ENCODE measurements around the gene SMPD1.

The SMPD1 gene

DNA sequence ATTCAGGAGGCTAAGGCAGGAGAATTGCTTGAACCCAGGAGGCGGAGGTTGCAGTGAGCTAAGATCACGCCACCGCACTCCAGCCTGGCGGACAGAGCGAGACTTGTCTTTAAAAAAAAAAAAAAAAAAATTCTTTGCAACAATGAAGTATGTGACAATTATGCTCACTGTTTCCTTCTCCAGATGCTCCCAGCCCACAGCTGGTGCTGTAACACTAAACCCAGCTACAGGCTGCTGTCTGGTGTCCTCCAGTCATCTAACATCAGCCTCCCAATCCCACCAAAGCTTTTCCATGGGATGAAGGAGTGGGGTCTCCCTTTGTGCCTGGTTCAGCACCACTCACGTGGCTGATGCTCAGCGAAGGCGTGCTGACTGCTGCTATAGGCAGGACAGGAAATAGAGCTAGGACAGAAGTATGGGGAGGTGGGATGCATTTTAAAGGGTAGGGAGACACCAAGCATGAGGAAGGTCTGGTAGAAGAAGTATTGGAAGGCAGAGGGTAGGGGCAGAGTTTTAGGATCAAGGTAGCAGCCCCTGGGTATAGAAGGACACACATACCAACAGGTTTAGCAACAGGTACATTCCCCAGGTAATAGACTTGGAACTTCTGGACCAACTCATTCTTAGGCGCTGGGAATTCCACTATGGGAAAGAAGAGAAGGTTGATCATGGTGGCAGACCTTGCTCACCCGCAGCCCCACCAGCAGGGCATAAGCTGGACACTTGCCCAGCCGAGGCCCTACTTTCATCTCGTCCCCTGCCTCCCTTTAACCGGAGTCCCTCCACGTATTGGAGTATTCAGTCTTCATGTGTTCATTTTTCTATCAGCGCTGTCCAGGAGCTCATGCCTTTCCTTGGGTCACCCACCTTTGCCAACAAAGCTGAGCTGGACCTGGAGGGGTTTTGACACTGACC lies 10.4 kb downstream of the SMPD1 start:
- ChIA-PET CTCF (interaction anchor here (1.0 to 2.6 kb wide), 6 partner anchors 10 to 48 kb away, joined by 3 to 14 read pairs (median 4); no protein-coding TSS in a partner anchor), POLR2A (interaction anchor here (1.0 kb wide), 1 partner anchor 11 kb away, joined by 3 read pairs; the partner anchor contains the start of gene SMPD1)
- no peak for DNase-seq (ENCODE audit: low read depth, low spot score)

DNA sequence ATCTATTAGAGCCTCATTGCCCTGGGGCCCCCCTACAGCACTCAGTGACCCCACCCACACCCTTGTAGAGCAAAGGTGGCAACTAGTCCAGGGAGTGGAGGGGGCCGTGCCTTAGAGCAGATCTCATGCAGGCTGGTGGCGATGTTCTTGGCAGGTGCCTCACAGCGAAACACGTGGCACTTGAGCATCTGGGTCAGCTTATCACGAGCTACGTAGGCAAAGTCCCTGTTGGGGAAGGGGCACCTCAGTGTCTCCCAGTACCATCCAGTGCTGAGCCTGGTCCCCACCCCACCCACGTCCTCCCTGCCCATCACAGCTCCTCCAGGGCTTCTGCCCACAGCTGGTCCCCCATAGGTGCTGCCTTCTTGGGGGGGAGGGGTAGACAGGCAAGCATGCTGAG lies 11.2 kb downstream of the SMPD1 start:
- no peak overlapping the region for H3K4me3 ChIP-seq (ENCODE audit: low read depth, low read length)
- TF ChIP-seq, protein P1, sequence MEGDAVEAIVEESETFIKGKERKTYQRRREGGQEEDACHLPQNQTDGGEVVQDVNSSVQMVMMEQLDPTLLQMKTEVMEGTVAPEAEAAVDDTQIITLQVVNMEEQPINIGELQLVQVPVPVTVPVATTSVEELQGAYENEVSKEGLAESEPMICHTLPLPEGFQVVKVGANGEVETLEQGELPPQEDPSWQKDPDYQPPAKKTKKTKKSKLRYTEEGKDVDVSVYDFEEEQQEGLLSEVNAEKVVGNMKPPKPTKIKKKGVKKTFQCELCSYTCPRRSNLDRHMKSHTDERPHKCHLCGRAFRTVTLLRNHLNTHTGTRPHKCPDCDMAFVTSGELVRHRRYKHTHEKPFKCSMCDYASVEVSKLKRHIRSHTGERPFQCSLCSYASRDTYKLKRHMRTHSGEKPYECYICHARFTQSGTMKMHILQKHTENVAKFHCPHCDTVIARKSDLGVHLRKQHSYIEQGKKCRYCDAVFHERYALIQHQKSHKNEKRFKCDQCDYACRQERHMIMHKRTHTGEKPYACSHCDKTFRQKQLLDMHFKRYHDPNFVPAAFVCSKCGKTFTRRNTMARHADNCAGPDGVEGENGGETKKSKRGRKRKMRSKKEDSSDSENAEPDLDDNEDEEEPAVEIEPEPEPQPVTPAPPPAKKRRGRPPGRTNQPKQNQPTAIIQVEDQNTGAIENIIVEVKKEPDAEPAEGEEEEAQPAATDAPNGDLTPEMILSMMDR (IDR thresholded peaks at IDR 0.05; ENCODE audit: insufficient read depth, low read length, missing control alignments) = no peak
- ChIA-PET POLR2A (interaction anchor here (1.0 to 1.1 kb wide), 2 partner anchors 11 to 80 kb away, joined by 3 read pairs; partner anchors contain the start of gene SMPD1), CTCF (interaction anchor here (1.0 to 2.4 kb wide), 4 partner anchors 10 to 48 kb away, joined by 3 to 9 read pairs (median 4); no protein-coding TSS in a partner anchor)
- DNase-seq (ENCODE audit: low read depth, low spot score) = no peak

More for the DNA sequence above, 10.4 kb downstream of the SMPD1 start:
- no peak overlapping the region for H3K4me3 ChIP-seq (ENCODE audit: low read depth, low read length)
- TF ChIP-seq, protein P1 (IDR thresholded peaks at IDR 0.05; ENCODE audit: insufficient read depth, low read length, missing control alignments) = no peak

DNA sequence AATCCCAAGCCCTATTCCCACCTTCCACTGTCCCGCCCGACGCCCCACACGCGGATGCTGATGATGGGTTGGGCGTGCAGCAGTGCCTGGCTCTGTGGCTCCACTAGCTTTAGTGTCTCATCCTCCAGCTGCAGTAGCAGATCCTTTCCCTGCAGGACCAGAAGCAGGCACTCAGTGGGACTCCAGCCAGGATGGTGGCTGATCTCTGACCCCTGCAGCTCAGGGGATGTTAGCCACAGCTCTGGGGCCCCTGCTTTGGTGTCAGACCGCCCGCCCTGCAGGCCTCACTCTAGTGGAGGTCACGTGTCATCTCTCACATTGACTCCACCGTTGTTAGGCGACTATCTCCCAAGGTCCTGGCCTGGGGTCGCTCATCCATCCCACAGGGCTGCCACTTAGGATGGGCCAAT lies 11.8 kb downstream of the SMPD1 start:
- CTCF ChIA-PET = interaction anchor here (0.9 to 2.6 kb wide), 7 partner anchors 10 to 49 kb away, joined by 3 to 10 read pairs (median 3); partner anchors contain the start of gene HPX

DNA sequence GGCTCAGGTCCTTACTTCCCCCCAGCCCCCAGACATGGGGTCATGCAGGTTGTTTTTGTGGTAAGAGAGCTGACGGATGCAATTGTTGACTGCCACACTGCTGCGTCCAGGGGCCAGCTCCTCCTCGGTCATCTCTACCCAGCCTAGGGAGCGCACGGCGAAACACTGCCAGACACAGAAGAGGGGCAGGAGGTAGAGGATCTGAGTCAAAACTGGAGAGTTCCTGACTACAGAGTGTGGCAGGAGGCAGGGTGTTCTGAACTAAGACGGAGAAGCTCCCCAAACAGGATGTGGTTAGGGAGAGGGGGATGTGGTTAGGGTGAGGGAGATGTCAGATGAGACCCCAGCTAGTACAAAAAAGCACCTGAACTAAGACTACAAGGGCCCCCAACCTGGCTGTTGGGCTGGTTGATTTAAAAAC lies 12.3 kb downstream of the SMPD1 start:
- DNase-seq (ENCODE audit: low read depth, low spot score) = no peak
- TF ChIP-seq, protein P1 (IDR thresholded peaks at IDR 0.05; ENCODE audit: insufficient read depth, low read length, missing control alignments) = no peak
- no peak overlapping the region for H3K4me3 ChIP-seq (ENCODE audit: low read depth, low read length)
- POLR2A ChIA-PET = interaction anchor here (0.8 to 1.5 kb wide), 3 partner anchors 11 to 79 kb away, joined by 3 to 5 read pairs (median 3); partner anchors contain the start of gene SMPD1
- CTCF ChIA-PET = interaction anchor here (0.8 to 2.6 kb wide), 6 partner anchors 9 to 41 kb away, joined by 3 to 10 read pairs (median 3); partner anchors contain the start of gene HPX

More for the DNA sequence above, 11.8 kb downstream of the SMPD1 start:
- DNase-seq (ENCODE audit: low read depth, low spot score) = no peak
- H3K4me3 ChIP-seq (ENCODE audit: low read depth, low read length) = no peak overlapping the region
- TF ChIP-seq, protein P1 (IDR thresholded peaks at IDR 0.05; ENCODE audit: insufficient read depth, low read length, missing control alignments) = no peak
- POLR2A ChIA-PET = interaction anchor here (1.0 to 1.1 kb wide), 2 partner anchors 12 to 80 kb away, joined by 3 read pairs; partner anchors contain the start of gene SMPD1

DNA sequence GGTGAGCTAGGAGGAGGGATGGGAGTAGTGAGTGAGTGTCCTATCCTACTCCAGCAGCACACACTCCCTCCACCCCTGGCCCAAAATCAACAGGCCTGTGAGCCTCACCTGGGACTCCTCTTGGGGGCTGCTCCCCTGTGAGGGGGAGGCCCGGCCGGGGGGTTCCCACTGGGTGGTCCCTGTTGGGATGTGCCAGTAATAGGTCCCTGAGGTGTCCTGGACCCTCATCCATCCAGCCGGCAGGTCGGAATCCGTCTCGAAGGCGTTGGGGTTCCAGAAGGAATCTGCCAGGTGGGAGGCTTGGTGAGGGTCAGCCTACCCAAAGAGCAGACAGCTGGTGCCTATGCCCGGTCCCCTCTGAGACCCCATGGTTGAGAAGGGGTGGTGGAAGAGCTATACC lies 13.3 kb downstream of the SMPD1 start:
- ChIA-PET POLR2A (interaction anchor here (1.5 kb wide), 1 partner anchor 10 kb away, joined by 5 read pairs; no protein-coding TSS in a partner anchor), CTCF (interaction anchor here (1.1 to 2.6 kb wide), 3 partner anchors 15 to 40 kb away, joined by 4 to 10 read pairs (median 9); no protein-coding TSS in a partner anchor)
- TF ChIP-seq, protein P1 (IDR thresholded peaks at IDR 0.05; ENCODE audit: insufficient read depth, low read length, missing control alignments) = no peak
- no peak overlapping the region for H3K4me3 ChIP-seq (ENCODE audit: low read depth, low read length)
- no peak for DNase-seq (ENCODE audit: low read depth, low spot score)
